Gastroesophageal sphincter (tissue), 4 donors: Measurements from ENCODE around the gene SAMD4B. TPM values are rescaled to one million over a fixed set of nuclear protein-coding genes. Genes with fewer than 3 reads are reported as not detected.

Experiments used
- ATAC-seq: fragments of 150-250 bp; one replicate; pipeline ENCODE4 v1.9.1; 2016; ENCODE audit warnings: mild to moderate bottlenecking, moderate library complexity
- H3K27ac ChIP-seq, 4 donors: fragments of 200-600 bp; sonication (generic) in 3 of 4; 1 replicate in 3 of 4; 2 replicates in 1 of 4; pipeline ENCODE4 v1.5.1; 2016 to 2019
- H3K27me3 ChIP-seq: fragments of 200-600 bp; sonication (generic); one replicate; pipeline ENCODE4 v1.5.1; 2019
- H3K36me3 ChIP-seq, 2 donors: fragments of 200-600 bp; sonication (generic); one replicate each; pipeline ENCODE4 v1.5.1; 2019; ENCODE audit warnings: control low read depth in 1 of 2
- H3K4me1 ChIP-seq, 3 donors: fragments of 200-600 bp; sonication (generic); 1 replicate in 2 of 3; 2 replicates in 1 of 3; pipeline ENCODE4 v1.5.1; 2016 to 2019; ENCODE audit warnings: control low read depth in 2 of 3
- H3K4me3 ChIP-seq, 2 donors: fragments of 200-600 bp; sonication (generic); one replicate each; pipeline ENCODE4 v1.5.1; 2019; ENCODE audit warnings: mild to moderate bottlenecking in 1 of 2, moderate library complexity in 1 of 2
- H3K9me3 ChIP-seq, 3 donors: fragments of 200-600 bp; sonication (generic); one replicate each; pipeline ENCODE4 v1.5.1; 2017 to 2019; ENCODE audit warnings: control low read depth in 2 of 3
- CTCF ChIP-seq, 4 experiments: fragments of 200-600 bp in 2 of 4; fragments of 450-650 bp in 2 of 4; sonication (generic) in 1 of 4; IDR thresholded peaks; one replicate each; pipeline ENCODE4 v1.5.1; 2017 to 2019; ENCODE audit warnings: antibody characterized with exemption in 4 of 4, mild to moderate bottlenecking in 2 of 4, moderate library complexity in 2 of 4
- EP300 ChIP-seq: sonication (generic); formaldehyde crosslinking; IDR thresholded peaks from one replicate; pipeline ENCODE4 v1.6.1; 2017; ENCODE audit warnings: antibody characterized with exemption, mild to moderate bottlenecking
- POLR2A ChIP-seq, 2 donors: fragments of 450-650 bp; IDR thresholded peaks; one replicate each; pipeline ENCODE4 v1.6.1; 2017; ENCODE audit warnings: antibody characterized with exemption in 2 of 2, mild to moderate bottlenecking in 2 of 2, moderate library complexity in 1 of 2
- POLR2AphosphoS5 ChIP-seq: sonication (generic); formaldehyde crosslinking; IDR thresholded peaks from one replicate; pipeline ENCODE4 v1.6.1; 2017; ENCODE audit warnings: antibody characterized with exemption
- WGBS, 2 donors: methylation state at CpG; one replicate each; pipeline ENCODE4 v1.1.5; 2018; ENCODE audit warnings: low coverage in 1 of 2; 5-methylcytosine and 5-hydroxymethylcytosine counted together
- total RNA-seq, 4 donors: library from RNA; depleted of rRNA; stranded (reverse); fragments of >200 nt; gene quantifications; one replicate each; pipeline ENCODE4 v1.1.0, GENCODE V29; 2016

Gene SAMD4B
- total RNA-seq, 4 donors from 2014 or later = 68.2 to 121 (median 92.8) TPM

GRCh38 chr19:39349326-39349725 is 7.1 kb downstream of the SAMD4B start:
- peaks cover 0 to 63% of the 10 kb centered on the region in 2 donors for H3K36me3 ChIP-seq
- WGBS, 2 donors = 78 to 82% methylated on average over 2 to 4 of the region's 4 CpGs

GRCh38 chr19:39350156-39350555 is 7.9 kb downstream of the SAMD4B start:
- Histone ChIP-seq H3K4me1 (peaks cover 0 to 78% (median 13%) of the 10 kb centered on the region in 3 donors), H3K36me3 (peaks cover 0 to 71% of the 10 kb centered on the region in 2 donors), H3K9me3 (no peaks in the 10 kb centered on the region), H3K27me3 (no peaks in the 10 kb centered on the region), H3K4me3 (no peak overlapping the region), H3K27ac (no peak overlapping the region)
- WGBS, 2 donors = 97% methylated on average over 3 of the region's 3 CpGs; no CpG with 5 or more reads in 1 of the 2 donors
- no peak for ATAC-seq
- TF ChIP-seq POLR2AphosphoS5 = no peak
- no peak for TF ChIP-seq CTCF (IDR thresholded peaks at IDR 0.05)
- no peak for TF ChIP-seq EP300
- TF ChIP-seq POLR2A (IDR thresholded peaks at IDR 0.05) = no peak

More at GRCh38 chr19:39349326-39349725, 7.1 kb downstream of the SAMD4B start:
- ATAC-seq = no peak
- Histone ChIP-seq H3K4me3 (no peak overlapping the region), H3K9me3 (no peaks in the 10 kb centered on the region), H3K27me3 (no peaks in the 10 kb centered on the region), H3K27ac (peak overlapping the region in 1 of 4 donors; percentile 4), H3K4me1 (peaks cover 0 to 87% (median 20%) of the 10 kb centered on the region in 3 donors)
- TF ChIP-seq CTCF (IDR thresholded peaks at IDR 0.05) (no peak), POLR2AphosphoS5 (no peak), POLR2A (IDR thresholded peaks at IDR 0.05) (no peak), EP300 (no peak)

DNA sequence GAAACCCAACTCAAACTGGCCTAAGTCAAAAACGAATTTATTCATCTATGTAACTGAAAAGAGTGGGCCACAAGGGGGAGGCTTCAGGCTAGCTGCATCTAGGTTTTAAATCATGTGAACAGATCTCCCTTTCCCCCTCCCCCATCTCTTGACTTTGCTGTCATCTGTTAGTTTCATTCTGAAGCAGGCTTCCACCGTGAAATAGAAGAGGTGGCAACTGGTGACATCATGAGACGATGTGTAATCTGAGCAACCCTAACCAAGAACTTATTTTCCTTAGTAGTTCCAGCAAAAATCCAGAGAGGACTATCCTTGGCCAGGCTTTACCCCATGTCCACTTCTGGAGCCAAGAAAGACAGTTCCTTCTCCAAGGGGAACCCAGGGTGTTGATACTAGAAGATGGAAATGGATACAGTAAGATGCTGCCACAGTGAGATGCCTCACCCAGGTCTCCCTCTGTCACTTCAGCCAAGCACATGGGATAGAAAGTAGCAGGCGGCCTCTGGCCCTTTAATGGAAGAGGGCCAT is 9.4 kb downstream of the SAMD4B start:
- Histone ChIP-seq H3K4me3 (no peak overlapping the region), H3K9me3 (no peaks in the 10 kb centered on the region), H3K27ac (peak overlapping the region in 3 of 4 donors; percentile 35 to 46 (median 41)), H3K36me3 (peaks cover 0 to 79% of the 10 kb centered on the region in 2 donors), H3K27me3 (no peaks in the 10 kb centered on the region), H3K4me1 (peaks cover 0 to 64% (median 4%) of the 10 kb centered on the region in 3 donors)
- 46 to 60% methylated on average over 3 to 4 of the region's 4 CpGs for WGBS, 2 donors
- peak; percentile 69 for ATAC-seq
- TF ChIP-seq CTCF (IDR thresholded peaks at IDR 0.05) (no peak), POLR2AphosphoS5 (no peak)

DNA sequence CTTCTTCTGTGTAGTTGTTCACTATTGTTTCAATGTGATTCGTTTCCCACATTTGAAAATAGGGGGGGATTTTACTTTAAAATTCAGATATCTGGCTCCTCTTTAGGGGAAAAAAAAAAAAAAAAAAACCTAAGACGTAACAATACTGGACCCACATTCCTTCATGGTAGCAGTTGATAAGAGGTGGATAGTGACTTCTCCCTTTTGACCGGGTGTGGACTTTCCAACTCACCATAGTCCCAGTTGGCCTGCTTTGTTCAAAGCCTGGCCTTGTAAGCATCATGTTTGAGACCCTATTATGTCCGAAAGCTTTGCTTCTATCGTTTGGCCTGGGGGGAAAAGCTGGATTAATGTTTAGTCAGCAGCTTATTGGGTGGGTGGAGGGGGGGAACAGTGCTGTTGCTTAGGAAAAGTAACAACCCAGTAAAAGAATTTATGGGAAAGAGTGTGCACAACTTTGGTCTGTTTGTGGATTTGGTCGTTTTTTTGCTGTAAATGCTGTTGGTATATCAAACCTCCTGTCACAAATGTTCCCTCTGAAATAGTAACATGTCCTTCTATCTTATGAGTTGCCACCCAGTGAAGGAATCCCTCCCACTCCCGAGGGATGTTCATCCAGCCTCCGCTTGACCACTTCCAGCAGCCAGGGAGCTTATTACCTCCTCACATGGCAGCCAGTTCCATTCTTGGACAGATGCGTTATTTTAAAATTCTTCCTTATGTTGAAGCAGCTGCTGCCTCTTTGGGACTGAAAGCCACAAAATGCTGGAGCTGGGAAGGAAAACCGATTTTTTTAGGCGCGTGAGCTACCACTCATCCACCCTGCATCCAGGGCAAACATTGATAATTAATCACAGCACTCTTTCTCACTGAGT is 10.4 kb downstream of the SAMD4B start:
- H3K4me3 ChIP-seq = no peak overlapping the region
- peak overlapping the region in 3 of 4 donors; percentile 35 to 46 (median 46) for H3K27ac ChIP-seq
- TF ChIP-seq POLR2AphosphoS5 (no peak), EP300 (no peak)
- ATAC-seq = no peak
- peaks cover 0 to 54% (median 4%) of the 10 kb centered on the region in 3 donors for H3K4me1 ChIP-seq
- no peaks in the 10 kb centered on the region for H3K9me3 ChIP-seq
- H3K27me3 ChIP-seq = no peaks in the 10 kb centered on the region
- H3K36me3 ChIP-seq = peaks cover 0 to 89% of the 10 kb centered on the region in 2 donors
- 62 to 63% methylated on average over 10 to 12 of the region's 12 CpGs for WGBS, 2 donors

- TF ChIP-seq EP300 = no peak
- no peak for TF ChIP-seq POLR2AphosphoS5
- TF ChIP-seq CTCF (IDR thresholded peaks at IDR 0.05) = no peak
- no peak for TF ChIP-seq POLR2A (IDR thresholded peaks at IDR 0.05)
- Histone ChIP-seq H3K27me3 (no peaks in the 10 kb centered on the region), H3K27ac (no peak overlapping the region), H3K9me3 (no peaks in the 10 kb centered on the region), H3K4me3 (no peak overlapping the region), H3K4me1 (peaks cover 0 to 33% (median 4%) of the 10 kb centered on the region in 3 donors), H3K36me3 (peaks cover 0 to 96% of the 10 kb centered on the region in 2 donors)
- no peak for ATAC-seq
- WGBS, 2 donors = 73 to 97% methylated on average over 2 to 4 of the region's 5 CpGs
Observed at GRCh38 chr19:39355253-39355652, 13.0 kb downstream of the SAMD4B start.
